ENCODE results near the gene SPATA3. TPM values are rescaled to one million over a fixed set of nuclear protein-coding genes. Genes with fewer than 3 reads are reported as not detected.
"Not testable (repeated sequence)": the region's sequence is repeated elsewhere in the genome, so short reads cannot be mapped to it uniquely, and the experiment has no call there.

The SPATA3 gene
- total RNA-seq, 4 donors from 2014 or later = not detected

DNA sequence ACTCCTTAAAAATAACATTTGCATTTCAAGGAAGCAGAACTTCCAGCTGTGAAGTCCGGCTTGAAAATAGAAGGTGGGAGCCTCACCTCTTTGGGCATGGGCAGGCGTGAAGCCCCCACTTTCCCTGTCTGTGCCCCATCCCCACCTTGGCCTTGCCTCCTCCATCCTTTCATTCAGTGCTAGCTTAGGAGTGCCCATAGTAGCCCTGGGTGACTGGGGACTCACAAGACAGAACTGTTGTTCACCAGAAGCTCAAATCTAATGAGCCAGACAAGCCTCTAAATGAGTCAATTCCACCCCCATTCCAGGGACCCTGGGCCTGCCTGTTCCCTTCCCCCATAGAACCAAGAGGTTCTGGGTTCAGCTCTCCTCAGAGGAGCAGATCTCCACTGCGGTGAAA is 20.0 kb downstream of the SPATA3 start:
- H3K27ac ChIP-seq = no peak overlapping the region
- H3K9me3 ChIP-seq = no peaks in the 10 kb centered on the region
- H3K4me1 ChIP-seq = no peaks in the 10 kb centered on the region
- no peak for DNase-seq
- H3K4me3 ChIP-seq = no peak overlapping the region
- in situ Hi-C loops (cut with MboI; ENCODE audit: low pct_ligation_motif_present in 1 of 4, low pct_unique_long_range_greater_than_20kb in 1 of 4, low sequenced_read_pairs in 3 of 4) (no loop called here), intact Hi-C loops (cut with DNase I; ENCODE audit: low total_unique reads) (no loop called here)
- H3K36me3 ChIP-seq = no peaks in the 10 kb centered on the region
- WGBS, 2 donors (ENCODE audit: low coverage in 1 of 2) = 86% methylated on average over 3 of the region's 3 CpGs; no CpG with 5 or more reads in 1 of the 2 donors
- TF ChIP-seq EP300 (IDR thresholded peaks at IDR 0.05; ENCODE audit: low read depth) (no peak), POLR2A (IDR thresholded peaks at IDR 0.05) (no peak), POLR2AphosphoS5 (IDR thresholded peaks at IDR 0.05) (no peak)
- TF ChIP-seq, protein P1, sequence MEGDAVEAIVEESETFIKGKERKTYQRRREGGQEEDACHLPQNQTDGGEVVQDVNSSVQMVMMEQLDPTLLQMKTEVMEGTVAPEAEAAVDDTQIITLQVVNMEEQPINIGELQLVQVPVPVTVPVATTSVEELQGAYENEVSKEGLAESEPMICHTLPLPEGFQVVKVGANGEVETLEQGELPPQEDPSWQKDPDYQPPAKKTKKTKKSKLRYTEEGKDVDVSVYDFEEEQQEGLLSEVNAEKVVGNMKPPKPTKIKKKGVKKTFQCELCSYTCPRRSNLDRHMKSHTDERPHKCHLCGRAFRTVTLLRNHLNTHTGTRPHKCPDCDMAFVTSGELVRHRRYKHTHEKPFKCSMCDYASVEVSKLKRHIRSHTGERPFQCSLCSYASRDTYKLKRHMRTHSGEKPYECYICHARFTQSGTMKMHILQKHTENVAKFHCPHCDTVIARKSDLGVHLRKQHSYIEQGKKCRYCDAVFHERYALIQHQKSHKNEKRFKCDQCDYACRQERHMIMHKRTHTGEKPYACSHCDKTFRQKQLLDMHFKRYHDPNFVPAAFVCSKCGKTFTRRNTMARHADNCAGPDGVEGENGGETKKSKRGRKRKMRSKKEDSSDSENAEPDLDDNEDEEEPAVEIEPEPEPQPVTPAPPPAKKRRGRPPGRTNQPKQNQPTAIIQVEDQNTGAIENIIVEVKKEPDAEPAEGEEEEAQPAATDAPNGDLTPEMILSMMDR (IDR thresholded peaks at IDR 0.05) = no peak
- no peaks in the 10 kb centered on the region for H3K27me3 ChIP-seq

DNA sequence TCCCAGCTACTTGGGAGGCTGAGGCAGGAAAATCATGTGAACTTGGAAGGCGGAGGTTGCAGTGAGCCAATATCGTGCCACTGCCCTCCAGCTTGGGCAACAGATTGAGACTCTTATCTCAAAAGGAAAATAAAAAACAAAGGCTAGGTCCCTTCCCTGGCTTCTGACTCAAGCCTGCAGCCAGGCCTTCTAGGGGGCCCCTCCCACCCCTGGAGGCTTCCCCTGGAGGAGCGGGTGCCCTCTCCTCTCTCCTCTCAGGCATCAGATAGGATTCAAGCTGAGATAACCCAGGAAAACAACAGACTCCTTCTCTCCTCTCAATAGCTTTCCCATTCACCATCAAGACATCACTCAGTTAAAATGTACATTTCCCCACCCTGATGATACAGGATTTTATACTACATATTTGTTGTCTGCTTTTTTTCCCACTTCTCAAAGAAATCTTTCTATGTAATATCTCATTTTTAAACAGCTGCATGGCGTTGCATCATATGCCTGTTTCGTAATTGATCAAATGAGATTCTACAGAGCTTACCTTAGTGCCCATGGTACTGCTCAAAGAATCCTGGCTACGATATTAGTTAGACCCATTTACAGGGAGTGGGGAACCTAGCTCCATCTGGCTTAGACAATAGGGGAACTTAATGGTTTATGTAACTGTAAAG is 20.8 kb downstream of the SPATA3 start:
- Histone ChIP-seq H3K27me3 (no peaks in the 10 kb centered on the region), H3K27ac (no peak overlapping the region), H3K4me3 (no peak overlapping the region), H3K4me1 (no peaks in the 10 kb centered on the region), H3K9me3 (no peaks in the 10 kb centered on the region), H3K36me3 (no peaks in the 10 kb centered on the region)
- TF ChIP-seq POLR2AphosphoS5 (IDR thresholded peaks at IDR 0.05) (no peak), POLR2A (IDR thresholded peaks at IDR 0.05) (no peak), EP300 (IDR thresholded peaks at IDR 0.05; ENCODE audit: low read depth) (no peak)
- TF ChIP-seq, protein P1 (IDR thresholded peaks at IDR 0.05) = no peak
- DNase-seq = no peak
- intact Hi-C loops (cut with DNase I; ENCODE audit: low total_unique reads) (no loop called here), in situ Hi-C loops (cut with MboI; ENCODE audit: low pct_ligation_motif_present in 1 of 4, low pct_unique_long_range_greater_than_20kb in 1 of 4, low sequenced_read_pairs in 3 of 4) (no loop called here)
- WGBS, 2 donors (ENCODE audit: low coverage in 1 of 2) = 82 to 90% methylated on average over 2 to 6 of the region's 6 CpGs

DNA sequence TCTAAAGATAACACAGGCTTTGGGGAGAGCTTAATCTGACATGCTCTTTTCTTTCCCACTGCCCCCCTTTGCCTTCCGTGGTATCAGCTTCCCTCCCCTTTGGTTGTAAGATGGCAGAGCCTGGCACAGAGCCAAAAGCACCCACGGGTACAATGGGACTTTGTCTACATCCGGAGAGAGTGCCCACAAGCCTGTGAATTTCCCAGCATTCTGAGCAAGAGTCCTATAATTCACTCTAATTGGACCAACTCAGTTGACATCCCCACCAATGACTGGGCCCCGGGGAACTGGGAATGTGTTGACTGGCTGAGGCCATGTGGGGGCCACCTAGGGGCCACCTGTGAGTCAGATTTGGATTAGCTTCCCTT is 21.3 kb downstream of the SPATA3 start:
- in situ Hi-C loops (cut with MboI; ENCODE audit: low pct_ligation_motif_present in 1 of 4, low pct_unique_long_range_greater_than_20kb in 1 of 4, low sequenced_read_pairs in 3 of 4) (no loop called here), intact Hi-C loops (cut with DNase I; ENCODE audit: low total_unique reads) (no loop called here)
- no peaks in the 10 kb centered on the region for H3K36me3 ChIP-seq
- no peaks in the 10 kb centered on the region for H3K27me3 ChIP-seq
- DNase-seq = no peak
- H3K4me1 ChIP-seq = no peaks in the 10 kb centered on the region
- no peak overlapping the region for H3K27ac ChIP-seq
- H3K9me3 ChIP-seq = no peaks in the 10 kb centered on the region
- WGBS, 2 donors (ENCODE audit: low coverage in 1 of 2) = 0 to 31% methylated on average over 1 to 4 of the region's 4 CpGs
- TF ChIP-seq, protein P1 (IDR thresholded peaks at IDR 0.05) = no peak
- TF ChIP-seq POLR2A (IDR thresholded peaks at IDR 0.05) (no peak), POLR2AphosphoS5 (IDR thresholded peaks at IDR 0.05) (no peak), EP300 (IDR thresholded peaks at IDR 0.05; ENCODE audit: low read depth) (no peak)
- H3K4me3 ChIP-seq = no peak overlapping the region

DNA sequence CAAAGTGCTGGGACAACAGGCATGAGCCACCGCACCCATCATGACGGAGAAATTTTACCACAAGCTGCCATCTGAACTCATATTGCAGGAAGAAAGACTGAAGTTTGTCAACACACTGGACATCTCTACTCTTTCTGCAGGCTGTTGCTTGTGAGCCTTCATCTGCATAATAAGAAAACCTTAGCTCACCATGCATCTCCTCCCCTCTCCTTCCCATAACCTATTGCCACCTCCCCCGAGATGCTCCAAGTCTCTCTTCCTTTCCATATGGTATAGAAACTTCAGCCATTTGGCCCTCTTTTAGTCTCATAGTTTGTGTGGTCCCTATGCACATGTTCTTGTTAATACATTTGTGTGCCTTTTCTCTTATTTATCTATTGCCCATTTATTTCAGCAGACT is 22.3 kb downstream of the SPATA3 start:
- Histone ChIP-seq H3K9me3 (no peaks in the 10 kb centered on the region), H3K4me1 (no peaks in the 10 kb centered on the region), H3K27ac (no peak overlapping the region), H3K4me3 (no peak overlapping the region), H3K27me3 (no peaks in the 10 kb centered on the region), H3K36me3 (no peaks in the 10 kb centered on the region)
- DNase-seq = no peak
- 93 to 100% methylated on average over 2 to 3 of the region's 3 CpGs for WGBS, 2 donors (ENCODE audit: low coverage in 1 of 2)
- in situ Hi-C loops (cut with MboI; ENCODE audit: low pct_ligation_motif_present in 1 of 4, low pct_unique_long_range_greater_than_20kb in 1 of 4, low sequenced_read_pairs in 3 of 4) = no loop called here
- TF ChIP-seq, protein P1 (IDR thresholded peaks at IDR 0.05) = no peak
- no peak for TF ChIP-seq EP300 (IDR thresholded peaks at IDR 0.05; ENCODE audit: low read depth)
- TF ChIP-seq POLR2A (IDR thresholded peaks at IDR 0.05) = no peak
- TF ChIP-seq POLR2AphosphoS5 (IDR thresholded peaks at IDR 0.05) = no peak
- intact Hi-C loops (cut with DNase I; ENCODE audit: low total_unique reads) = no loop called here

DNA sequence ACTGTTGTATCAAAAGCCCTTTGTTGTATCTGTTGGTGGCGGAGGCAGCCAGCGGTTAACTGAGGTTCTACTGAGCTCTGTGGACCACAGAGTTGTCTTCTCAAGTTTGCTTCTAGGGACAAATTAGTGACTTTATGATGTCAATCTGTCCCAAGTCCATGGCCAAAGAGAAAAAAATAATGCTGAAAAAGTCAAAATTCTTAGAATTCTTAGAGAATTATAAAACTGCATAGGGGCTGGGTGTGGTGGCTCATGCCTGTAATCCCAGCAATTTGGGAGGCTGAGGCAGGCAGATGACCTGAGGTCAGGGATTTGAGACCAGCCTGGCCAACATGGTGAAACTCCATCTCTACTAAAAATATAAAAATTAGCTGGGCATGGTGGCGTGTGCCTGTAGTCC is 29.1 kb downstream of the SPATA3 start:
- H3K4me1 ChIP-seq; H3K27ac ChIP-seq; H3K36me3 ChIP-seq; H3K27me3 ChIP-seq; in situ Hi-C loops (cut with MboI; ENCODE audit: low pct_ligation_motif_present in 1 of 4, low pct_unique_long_range_greater_than_20kb in 1 of 4, low sequenced_read_pairs in 3 of 4); DNase-seq; H3K9me3 ChIP-seq; intact Hi-C loops (cut with DNase I; ENCODE audit: low total_unique reads); H3K4me3 ChIP-seq: not testable (repeated sequence)
- 88 to 100% methylated on average over 2 to 3 of the region's 3 CpGs for WGBS, 2 donors (ENCODE audit: low coverage in 1 of 2)
